ENCODE measurements around the gene ADM2. TPM values are rescaled to one million over a fixed set of nuclear protein-coding genes. Genes with fewer than 3 reads are reported as not detected.

ADM2 gene
- total and polyA plus RNA-seq, 2 of the 13 experiments (the other 11 are each of a cell fraction or from before 2014, with no cell fraction given), result 1.2 to 3.0 TPM

DNA sequence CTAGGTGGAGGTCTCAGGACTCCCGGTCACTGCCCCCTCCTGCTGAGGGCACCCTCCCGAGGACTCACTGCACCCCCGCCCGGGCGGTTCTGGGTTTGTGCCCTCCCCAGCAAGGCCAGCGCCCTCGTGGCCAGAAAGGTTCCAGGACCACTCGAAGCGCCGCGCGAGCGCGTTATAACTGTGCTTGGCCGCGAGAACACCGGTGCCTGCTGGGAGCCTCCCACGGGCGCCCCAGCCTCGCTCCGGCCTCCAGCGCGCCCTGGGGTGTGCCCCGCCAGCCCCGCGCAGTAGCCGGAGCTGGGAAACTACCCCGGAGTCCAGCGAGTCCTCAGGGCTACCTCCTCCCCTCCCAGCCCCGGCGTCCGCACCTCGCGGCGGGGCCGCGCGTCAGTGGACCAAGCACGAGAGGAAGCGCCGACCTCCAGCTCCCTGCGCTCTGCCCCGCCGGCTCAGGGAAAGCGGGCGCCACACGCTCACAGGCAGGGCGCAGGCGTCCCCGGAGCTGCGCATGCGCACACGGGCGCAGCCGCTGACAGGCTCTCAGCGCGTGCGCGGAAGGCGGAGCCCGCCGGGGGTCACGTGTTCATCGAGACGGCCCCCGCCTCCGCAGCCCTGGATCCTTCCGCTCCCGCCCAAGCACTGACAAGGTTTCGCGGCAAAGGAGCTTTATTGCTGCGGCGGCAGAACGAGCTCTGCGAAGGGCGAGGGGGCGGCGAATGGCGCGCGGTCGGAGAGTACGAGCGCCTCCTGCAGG lies 43.9 kb downstream of the ADM2 start, which contains the start of gene SCO2 (continued):
- TF ChIP-seq PCBP2 (optimal IDR thresholded peaks at IDR 0.05; ENCODE audit: low read depth, low read length, poor library complexity, severe bottlenecking) (no peak), ARNT (IDR thresholded peaks at IDR 0.05) (no peak), NFKBIZ (CRISPR knock-in tag; IDR thresholded peaks at IDR 0.05) (peak; percentile 75), EEA1 (CRISPR knock-in tag; IDR thresholded peaks at IDR 0.05; ENCODE audit: borderline replicate concordance) (0 out of 2 replicates have a peak, but pooled peaks have one; percentile 49), RNF2 (conservative IDR thresholded peaks at IDR 0.05; ENCODE audit: low read depth) (peak; percentile 63; the same call in 1 of the 2 replicates), ATF7 (IDR thresholded peaks at IDR 0.05) (no peak), ATF7 (CRISPR knock-in tag; IDR thresholded peaks at IDR 0.05) (no peak), SIN3B (IDR thresholded peaks at IDR 0.05; ENCODE audit: low read length) (no peak)
- TF ChIP-seq, protein P1, sequence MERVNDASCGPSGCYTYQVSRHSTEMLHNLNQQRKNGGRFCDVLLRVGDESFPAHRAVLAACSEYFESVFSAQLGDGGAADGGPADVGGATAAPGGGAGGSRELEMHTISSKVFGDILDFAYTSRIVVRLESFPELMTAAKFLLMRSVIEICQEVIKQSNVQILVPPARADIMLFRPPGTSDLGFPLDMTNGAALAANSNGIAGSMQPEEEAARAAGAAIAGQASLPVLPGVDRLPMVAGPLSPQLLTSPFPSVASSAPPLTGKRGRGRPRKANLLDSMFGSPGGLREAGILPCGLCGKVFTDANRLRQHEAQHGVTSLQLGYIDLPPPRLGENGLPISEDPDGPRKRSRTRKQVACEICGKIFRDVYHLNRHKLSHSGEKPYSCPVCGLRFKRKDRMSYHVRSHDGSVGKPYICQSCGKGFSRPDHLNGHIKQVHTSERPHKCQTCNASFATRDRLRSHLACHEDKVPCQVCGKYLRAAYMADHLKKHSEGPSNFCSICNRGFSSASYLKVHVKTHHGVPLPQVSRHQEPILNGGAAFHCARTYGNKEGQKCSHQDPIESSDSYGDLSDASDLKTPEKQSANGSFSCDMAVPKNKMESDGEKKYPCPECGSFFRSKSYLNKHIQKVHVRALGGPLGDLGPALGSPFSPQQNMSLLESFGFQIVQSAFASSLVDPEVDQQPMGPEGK (CRISPR knock-in tag; IDR thresholded peaks at IDR 0.05), result peak; percentile 91
- TF ChIP-seq, protein P2, sequence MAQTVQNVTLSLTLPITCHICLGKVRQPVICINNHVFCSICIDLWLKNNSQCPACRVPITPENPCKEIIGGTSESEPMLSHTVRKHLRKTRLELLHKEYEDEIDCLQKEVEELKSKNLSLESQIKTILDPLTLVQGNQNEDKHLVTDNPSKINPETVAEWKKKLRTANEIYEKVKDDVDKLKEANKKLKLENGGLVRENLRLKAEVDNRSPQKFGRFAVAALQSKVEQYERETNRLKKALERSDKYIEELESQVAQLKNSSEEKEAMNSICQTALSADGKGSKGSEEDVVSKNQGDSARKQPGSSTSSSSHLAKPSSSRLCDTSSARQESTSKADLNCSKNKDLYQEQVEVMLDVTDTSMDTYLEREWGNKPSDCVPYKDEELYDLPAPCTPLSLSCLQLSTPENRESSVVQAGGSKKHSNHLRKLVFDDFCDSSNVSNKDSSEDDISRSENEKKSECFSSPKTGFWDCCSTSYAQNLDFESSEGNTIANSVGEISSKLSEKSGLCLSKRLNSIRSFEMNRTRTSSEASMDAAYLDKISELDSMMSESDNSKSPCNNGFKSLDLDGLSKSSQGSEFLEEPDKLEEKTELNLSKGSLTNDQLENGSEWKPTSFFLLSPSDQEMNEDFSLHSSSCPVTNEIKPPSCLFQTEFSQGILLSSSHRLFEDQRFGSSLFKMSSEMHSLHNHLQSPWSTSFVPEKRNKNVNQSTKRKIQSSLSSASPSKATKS (CRISPR knock-in tag; IDR thresholded peaks at IDR 0.05), result no peak
- TF ChIP-seq, protein P3, sequence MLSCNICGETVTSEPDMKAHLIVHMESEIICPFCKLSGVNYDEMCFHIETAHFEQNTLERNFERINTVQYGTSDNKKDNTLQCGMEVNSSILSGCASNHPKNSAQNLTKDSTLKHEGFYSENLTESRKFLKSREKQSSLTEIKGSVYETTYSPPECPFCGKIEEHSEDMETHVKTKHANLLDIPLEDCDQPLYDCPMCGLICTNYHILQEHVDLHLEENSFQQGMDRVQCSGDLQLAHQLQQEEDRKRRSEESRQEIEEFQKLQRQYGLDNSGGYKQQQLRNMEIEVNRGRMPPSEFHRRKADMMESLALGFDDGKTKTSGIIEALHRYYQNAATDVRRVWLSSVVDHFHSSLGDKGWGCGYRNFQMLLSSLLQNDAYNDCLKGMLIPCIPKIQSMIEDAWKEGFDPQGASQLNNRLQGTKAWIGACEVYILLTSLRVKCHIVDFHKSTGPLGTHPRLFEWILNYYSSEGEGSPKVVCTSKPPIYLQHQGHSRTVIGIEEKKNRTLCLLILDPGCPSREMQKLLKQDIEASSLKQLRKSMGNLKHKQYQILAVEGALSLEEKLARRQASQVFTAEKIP (CRISPR knock-in tag; IDR thresholded peaks at IDR 0.05; ENCODE audit: borderline replicate concordance), result no peak
- TF ChIP-seq, protein P4, sequence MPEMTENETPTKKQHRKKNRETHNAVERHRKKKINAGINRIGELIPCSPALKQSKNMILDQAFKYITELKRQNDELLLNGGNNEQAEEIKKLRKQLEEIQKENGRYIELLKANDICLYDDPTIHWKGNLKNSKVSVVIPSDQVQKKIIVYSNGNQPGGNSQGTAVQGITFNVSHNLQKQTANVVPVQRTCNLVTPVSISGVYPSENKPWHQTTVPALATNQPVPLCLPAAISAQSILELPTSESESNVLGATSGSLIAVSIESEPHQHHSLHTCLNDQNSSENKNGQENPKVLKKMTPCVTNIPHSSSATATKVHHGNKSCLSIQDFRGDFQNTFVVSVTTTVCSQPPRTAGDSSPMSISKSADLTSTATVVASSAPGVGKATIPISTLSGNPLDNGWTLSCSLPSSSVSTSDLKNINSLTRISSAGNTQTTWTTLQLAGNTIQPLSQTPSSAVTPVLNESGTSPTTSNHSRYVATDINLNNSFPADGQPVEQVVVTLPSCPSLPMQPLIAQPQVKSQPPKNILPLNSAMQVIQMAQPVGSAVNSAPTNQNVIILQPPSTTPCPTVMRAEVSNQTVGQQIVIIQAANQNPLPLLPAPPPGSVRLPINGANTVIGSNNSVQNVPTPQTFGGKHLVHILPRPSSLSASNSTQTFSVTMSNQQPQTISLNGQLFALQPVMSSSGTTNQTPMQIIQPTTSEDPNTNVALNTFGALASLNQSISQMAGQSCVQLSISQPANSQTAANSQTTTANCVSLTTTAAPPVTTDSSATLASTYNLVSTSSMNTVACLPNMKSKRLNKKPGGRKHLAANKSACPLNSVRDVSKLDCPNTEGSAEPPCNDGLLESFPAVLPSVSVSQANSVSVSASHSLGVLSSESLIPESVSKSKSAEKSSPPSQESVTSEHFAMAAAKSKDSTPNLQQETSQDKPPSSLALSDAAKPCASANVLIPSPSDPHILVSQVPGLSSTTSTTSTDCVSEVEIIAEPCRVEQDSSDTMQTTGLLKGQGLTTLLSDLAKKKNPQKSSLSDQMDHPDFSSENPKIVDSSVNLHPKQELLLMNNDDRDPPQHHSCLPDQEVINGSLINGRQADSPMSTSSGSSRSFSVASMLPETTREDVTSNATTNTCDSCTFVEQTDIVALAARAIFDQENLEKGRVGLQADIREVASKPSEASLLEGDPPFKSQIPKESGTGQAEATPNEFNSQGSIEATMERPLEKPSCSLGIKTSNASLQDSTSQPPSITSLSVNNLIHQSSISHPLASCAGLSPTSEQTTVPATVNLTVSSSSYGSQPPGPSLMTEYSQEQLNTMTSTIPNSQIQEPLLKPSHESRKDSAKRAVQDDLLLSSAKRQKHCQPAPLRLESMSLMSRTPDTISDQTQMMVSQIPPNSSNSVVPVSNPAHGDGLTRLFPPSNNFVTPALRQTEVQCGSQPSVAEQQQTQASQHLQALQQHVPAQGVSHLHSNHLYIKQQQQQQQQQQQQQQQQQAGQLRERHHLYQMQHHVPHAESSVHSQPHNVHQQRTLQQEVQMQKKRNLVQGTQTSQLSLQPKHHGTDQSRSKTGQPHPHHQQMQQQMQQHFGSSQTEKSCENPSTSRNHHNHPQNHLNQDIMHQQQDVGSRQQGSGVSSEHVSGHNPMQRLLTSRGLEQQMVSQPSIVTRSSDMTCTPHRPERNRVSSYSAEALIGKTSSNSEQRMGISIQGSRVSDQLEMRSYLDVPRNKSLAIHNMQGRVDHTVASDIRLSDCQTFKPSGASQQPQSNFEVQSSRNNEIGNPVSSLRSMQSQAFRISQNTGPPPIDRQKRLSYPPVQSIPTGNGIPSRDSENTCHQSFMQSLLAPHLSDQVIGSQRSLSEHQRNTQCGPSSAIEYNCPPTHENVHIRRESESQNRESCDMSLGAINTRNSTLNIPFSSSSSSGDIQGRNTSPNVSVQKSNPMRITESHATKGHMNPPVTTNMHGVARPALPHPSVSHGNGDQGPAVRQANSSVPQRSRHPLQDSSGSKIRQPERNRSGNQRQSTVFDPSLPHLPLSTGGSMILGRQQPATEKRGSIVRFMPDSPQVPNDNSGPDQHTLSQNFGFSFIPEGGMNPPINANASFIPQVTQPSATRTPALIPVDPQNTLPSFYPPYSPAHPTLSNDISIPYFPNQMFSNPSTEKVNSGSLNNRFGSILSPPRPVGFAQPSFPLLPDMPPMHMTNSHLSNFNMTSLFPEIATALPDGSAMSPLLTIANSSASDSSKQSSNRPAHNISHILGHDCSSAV (CRISPR knock-in tag; IDR thresholded peaks at IDR 0.05; ENCODE audit: borderline replicate concordance), result peak; percentile 63; the same call in 1 of the 2 replicates
- TF ChIP-seq, protein P5, sequence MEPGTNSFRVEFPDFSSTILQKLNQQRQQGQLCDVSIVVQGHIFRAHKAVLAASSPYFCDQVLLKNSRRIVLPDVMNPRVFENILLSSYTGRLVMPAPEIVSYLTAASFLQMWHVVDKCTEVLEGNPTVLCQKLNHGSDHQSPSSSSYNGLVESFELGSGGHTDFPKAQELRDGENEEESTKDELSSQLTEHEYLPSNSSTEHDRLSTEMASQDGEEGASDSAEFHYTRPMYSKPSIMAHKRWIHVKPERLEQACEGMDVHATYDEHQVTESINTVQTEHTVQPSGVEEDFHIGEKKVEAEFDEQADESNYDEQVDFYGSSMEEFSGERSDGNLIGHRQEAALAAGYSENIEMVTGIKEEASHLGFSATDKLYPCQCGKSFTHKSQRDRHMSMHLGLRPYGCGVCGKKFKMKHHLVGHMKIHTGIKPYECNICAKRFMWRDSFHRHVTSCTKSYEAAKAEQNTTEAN (CRISPR knock-in tag; conservative IDR thresholded peaks at IDR 0.05), result no peak; the same call in 1 of the 2 replicates

Data from HepG2 (cell line).